SK-N-SH treated with all-trans-retinoic acid at 6 μM for 48 hours (cell line): ENCODE data around the gene MOBP.

Source experiments
- ATAC-seq: fragments of 200-7000 bp; cut with Tn5 transposase; 3 replicates; pipeline ENCODE4 v1.9.1; 2020; ENCODE audit warnings: mild to moderate bottlenecking, moderate library complexity
- ARNTL ChIP-seq: fragments of 450-650 bp; formaldehyde crosslinking; IDR thresholded peaks from 2 replicates; pipeline ENCODE4 v1.5.0; 2020; ENCODE audit warnings: low read depth, mild to moderate bottlenecking, moderate library complexity, borderline replicate concordance
- BACH2 ChIP-seq: fragments of 250-450 bp; sonication (Bioruptor Pico); IDR thresholded peaks from 2 replicates; pipeline ENCODE4 v1.9.0; 2021; ENCODE audit warnings: mild to moderate bottlenecking, borderline replicate concordance
- CSDC2 ChIP-seq: fragments of 250-450 bp; sonication (Bioruptor Pico); IDR thresholded peaks from 2 replicates; pipeline ENCODE4 v1.5.0; 2020; ENCODE audit warnings: mild to moderate bottlenecking, moderate library complexity
- ESRRG ChIP-seq: fragments of 250-450 bp; sonication (Bioruptor Pico); IDR thresholded peaks from 2 replicates; pipeline ENCODE4 v1.6.1; 2021; ENCODE audit warnings: mild to moderate bottlenecking
- GLIS3 ChIP-seq: fragments of 250-450 bp; sonication (Bioruptor Pico); IDR thresholded peaks from 2 replicates; pipeline ENCODE4 v1.5.0; 2020; ENCODE audit warnings: mild to moderate bottlenecking, moderate library complexity
- ISL1 ChIP-seq: fragments of 250-450 bp; sonication (Bioruptor Pico); IDR thresholded peaks from 2 replicates; pipeline ENCODE4 v2.1.2; 2022; ENCODE audit warnings: mild to moderate bottlenecking, moderate library complexity
- OSR1 ChIP-seq: fragments of 250-450 bp; sonication (Bioruptor Pico); IDR thresholded peaks from 2 replicates; pipeline ENCODE4 v1.8.0; 2022; ENCODE audit warnings: moderate library complexity, mild to moderate bottlenecking, inconsistent platforms
- PPARA ChIP-seq: fragments of 250-450 bp; sonication (Bioruptor Pico); IDR thresholded peaks from 2 replicates; pipeline ENCODE4 v1.5.0; 2020; ENCODE audit warnings: mild to moderate bottlenecking, borderline replicate concordance
- SNAI2 ChIP-seq: fragments of 250-450 bp; sonication (Bioruptor Pico); IDR thresholded peaks from 2 replicates; pipeline ENCODE4 v1.5.0; 2020; ENCODE audit warnings: mild to moderate bottlenecking, moderate library complexity
- TCF4 ChIP-seq: fragments of 250-450 bp; sonication (Bioruptor Pico); IDR thresholded peaks from 2 replicates; pipeline ENCODE4 v1.8.0; 2021; ENCODE audit warnings: mild to moderate bottlenecking, moderate library complexity, borderline replicate concordance
- TOX ChIP-seq: fragments of 250-450 bp; sonication (Bioruptor Pico); IDR thresholded peaks from 2 replicates; pipeline ENCODE4 v1.8.0; 2021; ENCODE audit warnings: mild to moderate bottlenecking, moderate library complexity, borderline replicate concordance
- ZFP3 ChIP-seq: fragments of 250-450 bp; sonication (Bioruptor Pico); IDR thresholded peaks from 2 replicates; pipeline ENCODE4 v1.5.0; 2020; ENCODE audit warnings: mild to moderate bottlenecking, moderate library complexity
- ZFP30 ChIP-seq: fragments of 450-650 bp; formaldehyde crosslinking; IDR thresholded peaks from 2 replicates; pipeline ENCODE4 v1.5.0; 2022; ENCODE audit warnings: mild to moderate bottlenecking, moderate library complexity
- ZNF565 ChIP-seq: fragments of 450-650 bp; formaldehyde crosslinking; conservative IDR thresholded peaks from 2 replicates; pipeline ENCODE4 v1.5.0; 2020; ENCODE audit warnings: low read depth, mild to moderate bottlenecking, moderate library complexity
- ZNF70 ChIP-seq: fragments of 450-650 bp; formaldehyde crosslinking; IDR thresholded peaks from 2 replicates; pipeline ENCODE4 v1.5.0; 2020; ENCODE audit warnings: mild to moderate bottlenecking, moderate library complexity
- ZNF8 ChIP-seq: fragments of 450-650 bp; formaldehyde crosslinking; IDR thresholded peaks from 2 replicates; pipeline ENCODE4 v1.5.0; 2020; ENCODE audit warnings: mild to moderate bottlenecking, moderate library complexity
- TF ChIP-seq, protein P1 (sequence below): fragments of 250-450 bp; sonication (Bioruptor Pico); IDR thresholded peaks from 2 replicates; pipeline ENCODE4 v1.8.0; 2021; ENCODE audit warnings: low read depth, mild to moderate bottlenecking, moderate library complexity, borderline replicate concordance
- TF ChIP-seq, protein P2 (sequence below): fragments of 250-450 bp; sonication (Bioruptor Pico); IDR thresholded peaks from 2 replicates; pipeline ENCODE4 v1.5.1; 2021; ENCODE audit warnings: mild to moderate bottlenecking, moderate library complexity
- TF ChIP-seq, protein P3 (sequence below): fragments of 250-450 bp; sonication (Bioruptor Pico); IDR thresholded peaks from 2 replicates; pipeline ENCODE4 v1.5.0; 2020; ENCODE audit warnings: mild to moderate bottlenecking, moderate library complexity
- TF ChIP-seq, protein P4 (sequence below): fragments of 250-450 bp; sonication (Bioruptor Pico); IDR thresholded peaks from 2 replicates; pipeline ENCODE4 v1.5.1; 2020; ENCODE audit warnings: low read depth, mild to moderate bottlenecking, moderate library complexity

MOBP gene

DNA sequence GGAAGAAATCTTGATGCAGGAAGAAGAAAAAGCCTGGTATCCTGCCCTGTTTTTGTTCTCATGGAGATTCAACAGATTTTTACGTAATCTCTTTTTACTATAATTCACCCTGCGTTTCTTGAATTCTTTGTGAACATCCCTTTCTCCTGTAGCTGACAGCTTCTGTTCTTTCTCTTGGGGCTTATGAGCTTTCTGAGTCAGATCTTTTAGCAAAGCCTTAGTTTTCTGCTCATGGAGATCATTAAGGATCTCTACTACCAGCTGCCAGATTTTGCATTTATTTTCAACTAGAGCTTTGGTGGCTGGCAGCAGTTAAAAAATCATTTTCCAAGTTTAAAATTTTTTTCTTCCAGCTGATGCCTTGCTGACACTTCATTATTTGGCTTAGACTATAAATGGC, 51.6 kb downstream of the MOBP start (continued):
- TF ChIP-seq, protein P1, sequence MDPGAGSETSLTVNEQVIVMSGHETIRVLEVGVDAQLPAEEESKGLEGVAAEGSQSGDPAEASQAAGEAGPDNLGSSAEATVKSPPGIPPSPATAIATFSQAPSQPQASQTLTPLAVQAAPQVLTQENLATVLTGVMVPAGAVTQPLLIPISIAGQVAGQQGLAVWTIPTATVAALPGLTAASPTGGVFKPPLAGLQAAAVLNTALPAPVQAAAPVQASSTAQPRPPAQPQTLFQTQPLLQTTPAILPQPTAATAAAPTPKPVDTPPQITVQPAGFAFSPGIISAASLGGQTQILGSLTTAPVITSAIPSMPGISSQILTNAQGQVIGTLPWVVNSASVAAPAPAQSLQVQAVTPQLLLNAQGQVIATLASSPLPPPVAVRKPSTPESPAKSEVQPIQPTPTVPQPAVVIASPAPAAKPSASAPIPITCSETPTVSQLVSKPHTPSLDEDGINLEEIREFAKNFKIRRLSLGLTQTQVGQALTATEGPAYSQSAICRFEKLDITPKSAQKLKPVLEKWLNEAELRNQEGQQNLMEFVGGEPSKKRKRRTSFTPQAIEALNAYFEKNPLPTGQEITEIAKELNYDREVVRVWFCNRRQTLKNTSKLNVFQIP (CRISPR knock-in tag), result no peak
- TF ChIP-seq ZFP3 (CRISPR knock-in tag), result no peak
- TF ChIP-seq, protein P2, sequence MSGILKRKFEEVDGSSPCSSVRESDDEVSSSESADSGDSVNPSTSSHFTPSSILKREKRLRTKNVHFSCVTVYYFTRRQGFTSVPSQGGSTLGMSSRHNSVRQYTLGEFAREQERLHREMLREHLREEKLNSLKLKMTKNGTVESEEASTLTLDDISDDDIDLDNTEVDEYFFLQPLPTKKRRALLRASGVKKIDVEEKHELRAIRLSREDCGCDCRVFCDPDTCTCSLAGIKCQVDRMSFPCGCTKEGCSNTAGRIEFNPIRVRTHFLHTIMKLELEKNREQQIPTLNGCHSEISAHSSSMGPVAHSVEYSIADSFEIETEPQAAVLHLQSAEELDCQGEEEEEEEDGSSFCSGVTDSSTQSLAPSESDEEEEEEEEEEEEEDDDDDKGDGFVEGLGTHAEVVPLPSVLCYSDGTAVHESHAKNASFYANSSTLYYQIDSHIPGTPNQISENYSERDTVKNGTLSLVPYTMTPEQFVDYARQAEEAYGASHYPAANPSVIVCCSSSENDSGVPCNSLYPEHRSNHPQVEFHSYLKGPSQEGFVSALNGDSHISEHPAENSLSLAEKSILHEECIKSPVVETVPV, result no peak
- TF ChIP-seq, all 23 proteins: peak for 4

- ATAC-seq, result peak; percentile 78
- TF ChIP-seq ISL1 (CRISPR knock-in tag) (no peak), TOX (CRISPR knock-in tag) (peak; percentile 30; the same call in 1 of the 2 replicates), TCF4 (CRISPR knock-in tag) (no peak)
- TF ChIP-seq, protein P3, sequence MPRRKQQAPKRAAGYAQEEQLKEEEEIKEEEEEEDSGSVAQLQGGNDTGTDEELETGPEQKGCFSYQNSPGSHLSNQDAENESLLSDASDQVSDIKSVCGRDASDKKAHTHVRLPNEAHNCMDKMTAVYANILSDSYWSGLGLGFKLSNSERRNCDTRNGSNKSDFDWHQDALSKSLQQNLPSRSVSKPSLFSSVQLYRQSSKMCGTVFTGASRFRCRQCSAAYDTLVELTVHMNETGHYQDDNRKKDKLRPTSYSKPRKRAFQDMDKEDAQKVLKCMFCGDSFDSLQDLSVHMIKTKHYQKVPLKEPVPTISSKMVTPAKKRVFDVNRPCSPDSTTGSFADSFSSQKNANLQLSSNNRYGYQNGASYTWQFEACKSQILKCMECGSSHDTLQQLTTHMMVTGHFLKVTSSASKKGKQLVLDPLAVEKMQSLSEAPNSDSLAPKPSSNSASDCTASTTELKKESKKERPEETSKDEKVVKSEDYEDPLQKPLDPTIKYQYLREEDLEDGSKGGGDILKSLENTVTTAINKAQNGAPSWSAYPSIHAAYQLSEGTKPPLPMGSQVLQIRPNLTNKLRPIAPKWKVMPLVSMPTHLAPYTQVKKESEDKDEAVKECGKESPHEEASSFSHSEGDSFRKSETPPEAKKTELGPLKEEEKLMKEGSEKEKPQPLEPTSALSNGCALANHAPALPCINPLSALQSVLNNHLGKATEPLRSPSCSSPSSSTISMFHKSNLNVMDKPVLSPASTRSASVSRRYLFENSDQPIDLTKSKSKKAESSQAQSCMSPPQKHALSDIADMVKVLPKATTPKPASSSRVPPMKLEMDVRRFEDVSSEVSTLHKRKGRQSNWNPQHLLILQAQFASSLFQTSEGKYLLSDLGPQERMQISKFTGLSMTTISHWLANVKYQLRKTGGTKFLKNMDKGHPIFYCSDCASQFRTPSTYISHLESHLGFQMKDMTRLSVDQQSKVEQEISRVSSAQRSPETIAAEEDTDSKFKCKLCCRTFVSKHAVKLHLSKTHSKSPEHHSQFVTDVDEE (CRISPR knock-in tag), result no peak
Observed at GRCh38 chr3:39519554-39520288, 52.2 kb downstream of the MOBP start.

DNA sequence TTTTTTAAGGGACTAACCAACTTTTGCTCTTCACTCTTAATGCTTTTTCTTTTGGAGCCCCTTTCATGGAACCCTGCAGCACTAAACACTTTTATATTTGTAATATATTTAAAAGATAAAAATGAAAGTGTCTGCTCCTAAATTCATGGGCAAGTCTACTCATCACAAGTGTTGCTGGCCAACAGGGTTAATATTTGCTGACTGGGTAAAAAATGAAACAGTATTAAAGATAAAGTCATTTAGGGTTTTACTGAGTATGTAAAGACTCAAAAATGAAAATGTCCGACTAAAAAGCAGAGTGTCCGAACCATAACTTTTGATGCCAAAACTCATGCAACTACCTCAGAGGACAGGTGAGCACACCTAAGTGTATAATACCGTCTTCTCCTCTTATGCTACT, 54.0 kb downstream of the MOBP start:
- TF ChIP-seq ZNF8 (CRISPR knock-in tag), result no peak
- TF ChIP-seq ZFP3 (CRISPR knock-in tag), result no peak
- no peak for TF ChIP-seq GLIS3 (CRISPR knock-in tag)
- no peak for TF ChIP-seq TOX (CRISPR knock-in tag)
- TF ChIP-seq, protein P1 (CRISPR knock-in tag), result no peak
- no peak for TF ChIP-seq BACH2
- TF ChIP-seq, all 23 proteins: peak for 0
- no peak for ATAC-seq

DNA sequence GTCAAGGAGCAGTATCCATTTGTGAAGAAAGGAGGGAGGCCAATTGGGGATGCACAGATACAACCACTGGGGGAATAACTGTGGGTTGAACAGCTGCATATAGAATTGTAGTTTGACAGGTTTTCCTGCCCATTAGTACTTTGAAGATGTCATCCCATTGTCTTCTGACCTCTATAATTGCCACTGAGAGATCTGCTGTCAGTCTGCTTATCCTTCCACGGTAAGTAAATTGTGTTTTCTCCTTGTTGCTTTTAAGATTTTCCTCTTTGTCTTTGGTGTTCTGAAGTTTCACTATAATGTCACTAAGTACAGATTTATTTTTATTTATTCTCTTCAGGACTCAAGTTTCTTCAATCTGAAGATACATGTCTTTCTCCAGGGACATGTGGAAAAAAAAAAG, 56.6 kb downstream of the MOBP start:
- no peak for ATAC-seq
- no peak for TF ChIP-seq TOX (CRISPR knock-in tag)
- TF ChIP-seq ZFP30 (CRISPR knock-in tag), result no peak
- no peak for TF ChIP-seq OSR1 (CRISPR knock-in tag)
- no peak for TF ChIP-seq CSDC2
- no peak for TF ChIP-seq ARNTL

GRCh38 chr3:39528844-39529243, 61.4 kb downstream of the MOBP start:
- ATAC-seq, result peak; percentile 61; the same call in 2 of the 3 replicates
- TF ChIP-seq SNAI2 (no peak), BACH2 (no peak), TOX (CRISPR knock-in tag) (no peak), ZNF565 (no peak), ARNTL (no peak), ZFP30 (CRISPR knock-in tag) (no peak), PPARA (no peak), ZFP3 (CRISPR knock-in tag) (no peak), GLIS3 (CRISPR knock-in tag) (no peak), CSDC2 (no peak), ESRRG (CRISPR knock-in tag) (no peak), ZNF70 (no peak), ZNF8 (CRISPR knock-in tag) (no peak)
- TF ChIP-seq, protein P4, sequence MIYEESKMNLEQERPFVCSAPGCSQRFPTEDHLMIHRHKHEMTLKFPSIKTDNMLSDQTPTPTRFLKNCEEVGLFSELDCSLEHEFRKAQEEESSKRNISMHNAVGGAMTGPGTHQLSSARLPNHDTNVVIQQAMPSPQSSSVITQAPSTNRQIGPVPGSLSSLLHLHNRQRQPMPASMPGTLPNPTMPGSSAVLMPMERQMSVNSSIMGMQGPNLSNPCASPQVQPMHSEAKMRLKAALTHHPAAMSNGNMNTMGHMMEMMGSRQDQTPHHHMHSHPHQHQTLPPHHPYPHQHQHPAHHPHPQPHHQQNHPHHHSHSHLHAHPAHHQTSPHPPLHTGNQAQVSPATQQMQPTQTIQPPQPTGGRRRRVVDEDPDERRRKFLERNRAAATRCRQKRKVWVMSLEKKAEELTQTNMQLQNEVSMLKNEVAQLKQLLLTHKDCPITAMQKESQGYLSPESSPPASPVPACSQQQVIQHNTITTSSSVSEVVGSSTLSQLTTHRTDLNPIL (CRISPR knock-in tag), result no peak
- TF ChIP-seq, protein P1 (CRISPR knock-in tag), result no peak
